Measurements from ENCODE around the gene MCRIP2.

The MCRIP2 gene

GRCh38 chr16:660132-660458, 18.5 kb downstream of the MCRIP2 start:
- Histone ChIP-seq H3K36me3 (ENCODE audit: control insufficient read depth, low read length) (peaks cover 68% of the 10 kb centered on the region), H3K4me3 (ENCODE audit: low read length) (no peak overlapping the region), H3K4me2 (ENCODE audit: low read length) (peak overlapping the region; percentile 43; the same call in 1 of the 2 replicates), H3K9me2 (replicated peaks; ENCODE audit: control insufficient read depth, low read length) (no peaks in the 10 kb centered on the region), H4K20me1 (ENCODE audit: control insufficient read depth, insufficient read depth, low read depth, low read length) (no peaks in the 10 kb centered on the region), H3K27ac (ENCODE audit: low read depth, low read length) (no peak overlapping the region), H3K27me3 (ENCODE audit: control insufficient read depth, low read length) (no peaks in the 10 kb centered on the region), H3F3A (ENCODE audit: control insufficient read depth, insufficient read depth) (no peaks in the 10 kb centered on the region), H3K9me3 (ENCODE audit: control insufficient read depth, insufficient read depth, low read length) (no peaks in the 10 kb centered on the region), H3K79me2 (ENCODE audit: control insufficient read depth, low read length) (no peaks in the 10 kb centered on the region), H3K4me1 (ENCODE audit: control insufficient read depth, low read length) (peaks cover 12% of the 10 kb centered on the region)
- TF ChIP-seq, protein P1, sequence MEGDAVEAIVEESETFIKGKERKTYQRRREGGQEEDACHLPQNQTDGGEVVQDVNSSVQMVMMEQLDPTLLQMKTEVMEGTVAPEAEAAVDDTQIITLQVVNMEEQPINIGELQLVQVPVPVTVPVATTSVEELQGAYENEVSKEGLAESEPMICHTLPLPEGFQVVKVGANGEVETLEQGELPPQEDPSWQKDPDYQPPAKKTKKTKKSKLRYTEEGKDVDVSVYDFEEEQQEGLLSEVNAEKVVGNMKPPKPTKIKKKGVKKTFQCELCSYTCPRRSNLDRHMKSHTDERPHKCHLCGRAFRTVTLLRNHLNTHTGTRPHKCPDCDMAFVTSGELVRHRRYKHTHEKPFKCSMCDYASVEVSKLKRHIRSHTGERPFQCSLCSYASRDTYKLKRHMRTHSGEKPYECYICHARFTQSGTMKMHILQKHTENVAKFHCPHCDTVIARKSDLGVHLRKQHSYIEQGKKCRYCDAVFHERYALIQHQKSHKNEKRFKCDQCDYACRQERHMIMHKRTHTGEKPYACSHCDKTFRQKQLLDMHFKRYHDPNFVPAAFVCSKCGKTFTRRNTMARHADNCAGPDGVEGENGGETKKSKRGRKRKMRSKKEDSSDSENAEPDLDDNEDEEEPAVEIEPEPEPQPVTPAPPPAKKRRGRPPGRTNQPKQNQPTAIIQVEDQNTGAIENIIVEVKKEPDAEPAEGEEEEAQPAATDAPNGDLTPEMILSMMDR (IDR thresholded peaks at IDR 0.05; ENCODE audit: low read depth, low read length, poor library complexity, severe bottlenecking), result no peak
- TF ChIP-seq EZH2phosphoT487 (IDR thresholded peaks at IDR 0.05; ENCODE audit: borderline replicate concordance, low read length), result no peak

GRCh38 chr16:660459-661183, 19.0 kb downstream of the MCRIP2 start:
- no peaks in the 10 kb centered on the region for H3K9me3 ChIP-seq (ENCODE audit: control insufficient read depth, insufficient read depth, low read length)
- H4K20me1 ChIP-seq (ENCODE audit: control insufficient read depth, insufficient read depth, low read depth, low read length), result no peaks in the 10 kb centered on the region
- H3K4me2 ChIP-seq (ENCODE audit: low read length), result peak overlapping the region; percentile 43
- peaks cover 12% of the 10 kb centered on the region for H3K4me1 ChIP-seq (ENCODE audit: control insufficient read depth, low read length)
- H3K4me3 ChIP-seq (ENCODE audit: low read length), result peak overlapping the region; percentile 30; the same call in 1 of the 2 replicates
- no peaks in the 10 kb centered on the region for H3K79me2 ChIP-seq (ENCODE audit: control insufficient read depth, low read length)
- peaks cover 64% of the 10 kb centered on the region for H3K36me3 ChIP-seq (ENCODE audit: control insufficient read depth, low read length)
- H3F3A ChIP-seq (ENCODE audit: control insufficient read depth, insufficient read depth), result no peaks in the 10 kb centered on the region
- no peaks in the 10 kb centered on the region for H3K9me2 ChIP-seq (replicated peaks; ENCODE audit: control insufficient read depth, low read length)
- no peaks in the 10 kb centered on the region for H3K27me3 ChIP-seq (ENCODE audit: control insufficient read depth, low read length)
- TF ChIP-seq, protein P1 (IDR thresholded peaks at IDR 0.05; ENCODE audit: low read depth, low read length, poor library complexity, severe bottlenecking), result peak; percentile 33
- no peak for TF ChIP-seq EZH2phosphoT487 (IDR thresholded peaks at IDR 0.05; ENCODE audit: borderline replicate concordance, low read length)
- no peak overlapping the region for H3K27ac ChIP-seq (ENCODE audit: low read depth, low read length)

DNA sequence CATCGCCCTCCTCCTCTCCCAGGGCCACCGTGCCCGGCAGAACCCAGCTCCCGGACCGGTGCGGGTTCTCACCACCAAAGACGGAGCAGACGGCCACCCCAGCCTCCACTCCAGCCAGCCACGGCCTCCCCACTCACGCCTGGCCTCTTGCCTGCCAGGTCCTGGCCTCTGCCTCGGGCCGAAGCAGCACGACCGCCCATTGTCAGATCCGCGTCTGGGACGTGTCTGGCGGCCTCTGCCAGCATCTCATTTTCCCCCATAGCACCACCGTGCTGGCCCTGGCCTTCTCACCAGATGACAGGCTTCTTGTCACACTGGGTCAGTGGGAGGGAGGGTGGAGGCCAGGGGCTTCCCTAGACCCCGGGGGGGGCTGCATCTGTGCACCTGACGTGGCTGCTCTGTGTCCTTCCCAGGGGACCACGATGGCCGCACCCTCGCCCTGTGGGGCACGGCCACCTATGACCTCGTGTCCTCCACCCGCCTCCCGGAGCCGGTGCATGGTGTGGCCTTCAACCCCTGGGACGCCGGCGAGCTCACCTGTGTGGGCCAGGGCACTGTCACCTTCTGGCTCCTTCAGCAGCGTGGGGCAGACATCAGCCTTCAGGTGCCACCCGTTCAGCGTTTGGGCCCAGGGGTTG, 19.7 kb downstream of the MCRIP2 start:
- Histone ChIP-seq H3K9me3 (ENCODE audit: control insufficient read depth, insufficient read depth, low read length) (no peaks in the 10 kb centered on the region), H3K36me3 (ENCODE audit: control insufficient read depth, low read length) (peaks cover 64% of the 10 kb centered on the region), H3K27ac (ENCODE audit: low read depth, low read length) (no peak overlapping the region), H3F3A (ENCODE audit: control insufficient read depth, insufficient read depth) (no peaks in the 10 kb centered on the region), H3K79me2 (ENCODE audit: control insufficient read depth, low read length) (no peaks in the 10 kb centered on the region), H3K4me2 (ENCODE audit: low read length) (peak overlapping the region; percentile 38; the same call in 1 of the 2 replicates), H3K4me1 (ENCODE audit: control insufficient read depth, low read length) (peaks cover 12% of the 10 kb centered on the region), H3K9me2 (replicated peaks; ENCODE audit: control insufficient read depth, low read length) (no peaks in the 10 kb centered on the region), H3K4me3 (ENCODE audit: low read length) (peak overlapping the region; percentile 30; the same call in 1 of the 2 replicates), H3K27me3 (ENCODE audit: control insufficient read depth, low read length) (no peaks in the 10 kb centered on the region), H4K20me1 (ENCODE audit: control insufficient read depth, insufficient read depth, low read depth, low read length) (no peaks in the 10 kb centered on the region)
- no peak for TF ChIP-seq EZH2phosphoT487 (IDR thresholded peaks at IDR 0.05; ENCODE audit: borderline replicate concordance, low read length)
- TF ChIP-seq, protein P1 (IDR thresholded peaks at IDR 0.05; ENCODE audit: low read depth, low read length, poor library complexity, severe bottlenecking), result peak; percentile 27
